Myocyte (in vitro differentiated cells): ENCODE results near the gene LRRK1. TPM values are rescaled to one million over a fixed set of nuclear protein-coding genes. Genes with fewer than 3 reads are reported as not detected.

Source experiments
- DNase-seq: peaks from one replicate; pipeline ENCODE4 v3.0.0-alpha.2; 2012; ENCODE audit warnings: low read depth
- total RNA-seq: library from RNA; depleted of rRNA; stranded (reverse); fragments of >200 nt; gene quantifications from 2 replicates; pipeline ENCODE4 v1.2.3, GENCODE V29; 2014

Gene LRRK1
- total RNA-seq, 1 donor from 2014 or later: 0.13 TPM

DNA sequence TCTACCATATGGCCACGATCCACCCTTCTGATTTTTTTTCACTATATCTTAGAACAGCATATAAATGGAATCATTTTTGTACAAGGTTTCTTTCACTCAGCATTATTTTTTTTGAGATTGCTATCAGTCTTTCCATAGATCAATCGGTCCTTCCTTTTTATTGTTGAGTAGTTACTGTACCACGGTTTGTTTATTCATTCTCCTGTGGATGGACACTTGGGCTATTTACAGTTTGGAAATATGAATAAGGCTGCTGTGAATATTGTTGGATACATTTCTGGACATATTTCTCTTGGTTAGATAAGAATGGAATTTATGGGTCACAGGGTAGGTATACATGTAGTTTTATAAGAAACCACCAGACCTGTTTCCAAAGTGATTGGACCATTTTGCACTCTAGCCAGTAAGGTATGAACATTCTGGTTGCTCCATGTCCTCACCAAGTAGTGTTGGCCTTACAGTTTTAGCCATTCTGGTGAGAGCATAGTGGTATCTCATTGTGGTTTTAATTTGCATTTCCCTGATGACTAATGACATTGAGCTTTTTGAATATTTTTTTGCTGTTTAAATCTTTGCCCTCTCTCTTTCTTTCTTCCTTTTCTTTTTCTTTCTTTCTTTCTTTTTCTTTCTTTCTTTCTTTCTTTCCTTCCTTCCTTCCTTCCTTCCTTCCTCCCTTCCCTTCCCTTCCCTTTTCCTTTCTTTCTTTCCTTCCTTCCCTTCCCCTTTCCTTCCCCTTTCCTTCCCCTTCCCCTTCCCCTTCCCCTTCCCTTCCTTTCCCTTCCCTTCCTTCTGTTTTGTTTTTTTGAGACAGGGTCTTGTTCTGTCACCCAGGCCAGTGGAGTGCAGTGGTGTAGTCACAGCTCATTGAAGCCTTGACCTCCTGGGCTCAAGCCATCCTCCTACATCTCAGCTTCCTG, 49.2 kb downstream of the LRRK1 start:
- DNase-seq: no peak

DNA sequence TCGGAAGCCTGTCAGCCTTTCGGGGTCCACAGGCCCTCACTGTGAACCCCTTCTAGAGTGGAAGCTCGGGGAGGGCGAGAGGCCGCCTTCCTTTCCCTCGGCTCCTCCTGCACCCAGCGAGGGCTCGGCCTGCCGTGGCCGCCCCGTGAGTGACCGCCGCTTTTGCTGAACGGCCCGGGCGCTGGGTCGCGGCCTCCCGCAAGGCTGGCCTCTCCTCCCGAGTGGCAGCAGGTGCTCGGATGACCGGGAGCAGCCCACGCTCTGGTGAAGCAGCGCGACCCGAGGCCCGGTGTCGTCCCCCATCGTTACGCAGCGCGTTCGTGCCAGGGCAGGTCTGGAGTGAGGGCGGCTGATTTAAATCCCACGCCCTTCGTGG, 53.8 kb downstream of the LRRK1 start:
- no peak for DNase-seq

- DNase-seq: no peak
These were observed 54.4 kb downstream of the LRRK1 start for GRCh38 chr15:100973351-100974111.

- DNase-seq: no peak
These were observed 55.9 kb downstream of the LRRK1 start for GRCh38 chr15:100975043-100975442.

GRCh38 chr15:100980410-100981046, 61.4 kb downstream of the LRRK1 start:
- DNase-seq: no peak

DNA sequence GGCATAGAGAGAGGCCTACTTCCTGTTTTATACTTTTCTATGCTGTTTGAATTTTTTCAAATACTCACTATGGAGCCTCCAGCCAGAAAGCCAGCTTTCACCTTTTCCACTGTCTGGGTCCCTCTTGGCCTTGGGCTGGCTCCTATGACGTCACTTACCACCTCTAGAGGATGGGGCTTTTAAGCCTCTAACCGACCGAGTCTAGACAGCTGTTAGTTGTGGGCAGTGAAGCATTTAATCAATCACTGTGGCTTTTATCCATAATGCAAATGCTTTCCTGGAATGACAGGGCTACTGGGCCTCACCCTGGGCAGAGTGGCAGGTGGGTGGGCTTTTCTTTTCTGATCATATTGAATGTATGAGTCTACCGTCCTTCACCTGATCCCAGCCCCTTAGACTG, 61.9 kb downstream of the LRRK1 start:
- no peak for DNase-seq

DNA sequence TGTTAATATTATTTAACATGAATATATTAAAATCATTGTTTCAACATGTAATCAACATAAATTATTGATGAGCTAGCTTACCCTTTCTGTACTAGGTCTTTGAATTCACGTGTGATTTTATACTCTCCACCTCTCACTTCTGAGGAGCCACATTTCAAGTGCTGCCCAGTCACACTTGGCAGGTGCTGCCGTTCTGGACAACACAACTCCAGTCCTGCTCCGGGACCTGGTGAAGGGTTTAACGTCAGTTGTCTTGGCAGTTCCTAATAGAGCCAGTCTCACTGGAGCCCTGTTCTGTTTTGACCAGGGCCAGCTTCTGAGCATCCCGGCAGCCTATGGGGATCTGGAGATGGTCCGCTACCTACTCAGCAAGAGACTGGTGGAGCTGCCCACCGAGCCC, 64.1 kb downstream of the LRRK1 start:
- DNase-seq: no peak

DNA sequence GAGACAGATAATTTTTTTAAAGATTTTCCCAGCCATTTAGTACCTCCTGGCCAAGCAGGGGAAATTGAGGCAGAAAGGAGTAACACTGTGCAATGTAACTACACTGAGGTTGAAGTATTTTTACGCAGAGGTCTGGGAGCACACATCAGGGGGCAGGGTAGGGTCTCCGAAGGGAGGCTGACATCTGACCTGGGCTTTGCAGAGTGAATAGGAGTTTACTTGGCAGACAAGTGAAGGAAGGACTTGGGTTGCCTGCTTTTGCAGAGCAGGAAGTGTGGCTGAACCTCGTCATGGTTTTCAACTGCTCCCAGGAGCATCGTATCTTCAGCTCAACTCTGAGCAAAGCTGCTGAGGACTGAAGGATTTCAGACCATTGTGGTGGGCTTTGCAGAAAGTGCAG, 66.2 kb downstream of the LRRK1 start:
- DNase-seq: no peak

DNA sequence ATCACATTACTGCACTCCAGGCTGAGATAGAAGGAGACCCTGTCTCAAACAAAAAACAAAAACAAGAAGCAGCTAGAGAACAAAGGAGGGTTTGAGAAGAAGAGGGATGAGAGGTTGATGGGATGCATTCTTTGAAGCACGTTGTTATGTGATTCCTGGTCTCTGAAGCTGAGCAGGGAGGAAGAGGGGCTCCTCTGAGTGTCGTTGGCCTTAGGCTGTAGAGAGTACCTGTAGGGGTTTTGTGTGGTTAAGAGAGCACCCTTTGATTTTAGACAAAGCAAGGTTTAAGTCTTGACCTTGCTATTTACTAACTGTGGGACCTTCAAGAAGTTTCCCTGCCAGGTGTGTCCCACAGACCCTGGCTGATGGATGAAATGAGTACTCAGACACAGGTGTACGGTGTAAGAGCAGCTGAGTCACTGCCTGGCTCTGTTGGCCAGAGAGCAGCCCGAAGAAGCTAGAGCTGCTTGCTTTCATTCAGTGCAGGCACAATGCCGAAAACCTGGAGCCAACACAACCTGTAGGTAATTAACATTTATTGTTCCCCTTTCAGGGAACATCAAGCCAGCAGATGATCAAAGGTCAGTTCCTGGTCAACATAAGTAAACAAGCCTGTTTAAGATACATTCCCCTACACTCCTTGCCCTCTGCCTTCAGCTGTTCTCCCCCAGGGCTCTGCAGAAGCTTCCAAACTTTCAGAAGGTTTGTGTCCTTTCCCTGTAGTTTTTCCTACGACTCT, 67.2 kb downstream of the LRRK1 start:
- no peak for DNase-seq

GRCh38 chr15:100987143-100987542, 68.0 kb downstream of the LRRK1 start:
- DNase-seq: no peak

DNA sequence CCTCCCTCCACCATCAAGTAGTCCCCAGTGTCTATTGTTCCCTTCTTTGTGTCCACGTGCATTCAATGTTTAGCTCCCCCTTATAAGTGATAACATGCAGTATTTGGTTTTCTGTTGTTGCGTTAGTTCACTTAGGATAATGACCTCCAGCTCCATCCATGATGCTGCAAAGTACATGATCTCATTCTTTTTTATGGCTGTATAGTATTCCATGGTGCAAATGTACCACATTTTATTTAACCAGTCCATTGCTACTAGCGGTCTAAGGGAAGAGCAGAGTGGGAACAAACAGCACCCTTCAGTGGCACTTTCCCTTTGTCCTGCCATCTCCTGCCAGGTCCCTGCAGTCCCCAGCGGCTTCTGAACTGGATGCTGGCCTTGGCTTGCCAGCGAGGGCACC, 69.1 kb downstream of the LRRK1 start:
- DNase-seq: no peak

DNA sequence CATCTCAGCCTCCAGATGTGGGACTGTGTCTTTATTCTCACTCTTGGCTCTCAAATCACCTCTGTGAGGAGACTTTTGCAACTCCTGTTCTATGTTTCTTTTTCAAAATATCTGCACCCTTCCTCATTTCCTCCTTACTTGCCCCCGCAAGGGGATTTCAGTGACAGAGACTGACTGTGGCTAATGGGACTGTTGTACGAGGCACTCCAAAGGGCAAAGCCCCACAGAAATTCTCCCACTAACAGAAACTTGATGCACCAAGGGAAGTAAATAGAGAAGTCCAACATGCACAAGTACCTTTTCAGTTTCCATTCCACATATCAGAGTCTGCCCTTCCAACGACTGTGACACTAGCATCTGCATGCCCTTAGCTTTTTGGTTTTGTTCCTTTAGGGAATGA, 69.7 kb downstream of the LRRK1 start:
- no peak for DNase-seq

DNA sequence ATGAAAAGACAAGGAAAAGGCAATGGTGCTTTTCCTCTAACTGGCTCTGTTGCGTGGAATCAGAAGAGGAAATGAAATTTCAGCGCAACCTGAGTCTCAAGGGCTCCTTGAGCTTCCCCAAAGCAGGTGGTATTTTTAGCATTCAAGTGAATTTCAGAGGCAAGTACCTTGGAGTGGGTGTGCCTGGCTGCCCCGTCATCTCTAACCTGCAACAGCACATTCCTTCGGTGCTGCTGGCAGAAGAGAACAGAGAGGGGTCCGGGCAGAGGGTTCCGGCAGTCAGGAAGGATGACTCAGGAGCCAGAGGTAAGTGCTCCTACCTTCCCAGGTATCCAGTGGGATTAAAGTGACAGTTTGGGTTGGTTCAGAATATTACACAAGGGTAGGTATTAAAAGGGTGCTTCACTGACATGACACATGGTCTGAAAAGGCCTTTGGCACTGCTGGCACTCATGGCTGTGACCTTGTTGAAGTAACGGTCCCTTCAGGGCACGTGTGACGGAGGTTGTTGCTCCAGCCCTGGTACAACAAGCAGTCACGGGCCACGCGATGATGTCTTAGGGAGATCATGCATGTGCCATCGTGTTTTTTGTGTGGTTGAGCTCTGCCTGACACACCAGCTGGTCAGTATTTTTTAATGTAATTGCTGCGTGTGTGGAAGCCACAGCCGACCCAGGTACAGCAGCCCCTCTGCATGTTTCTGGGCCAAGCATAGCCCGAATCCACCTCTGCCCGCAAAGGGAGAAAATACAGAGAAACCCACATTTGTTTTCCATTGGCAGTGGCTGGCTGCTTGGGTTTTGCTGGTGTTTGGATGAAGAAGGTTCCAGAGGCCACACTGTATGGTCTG, 75.7 kb downstream of the LRRK1 start:
- DNase-seq: no peak

GRCh38 chr15:100995471-100996430, 76.6 kb downstream of the LRRK1 start:
- no peak for DNase-seq

DNA sequence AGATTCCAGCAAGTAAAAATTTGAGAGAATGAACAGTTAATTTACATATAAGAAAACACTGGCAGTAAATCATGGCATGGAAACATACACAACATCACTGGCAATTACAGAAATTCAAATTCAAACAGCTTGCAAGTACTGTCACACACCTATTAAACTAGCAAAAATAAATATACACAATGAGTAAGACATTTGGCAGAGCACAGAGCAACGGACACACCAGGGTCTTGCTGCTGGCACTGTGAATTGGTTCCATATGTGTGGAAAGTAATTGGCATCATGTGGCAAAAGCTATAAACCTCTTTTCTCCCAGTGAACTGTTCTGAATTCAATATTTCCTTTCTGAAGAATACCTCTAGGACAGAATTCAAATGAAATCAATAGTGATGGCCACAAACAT, 78.3 kb downstream of the LRRK1 start:
- DNase-seq: no peak

DNA sequence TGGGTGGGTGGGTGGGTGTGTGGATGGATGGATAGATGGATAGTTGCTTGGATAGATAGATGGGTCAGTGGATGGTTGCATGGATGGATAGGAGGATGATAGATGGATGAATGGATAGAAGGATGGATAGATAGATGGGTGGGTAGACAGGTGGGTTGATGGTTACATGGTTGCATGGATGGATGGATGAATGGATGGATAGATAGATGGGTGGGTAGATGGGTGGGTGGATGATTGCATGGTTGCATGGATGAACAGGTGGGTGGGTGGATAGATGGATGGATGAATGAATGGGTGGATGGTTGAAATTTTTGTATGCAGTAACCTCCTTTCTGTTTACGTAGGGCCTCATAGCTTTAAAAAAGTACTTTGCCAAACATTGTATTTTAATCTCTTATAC, 79.5 kb downstream of the LRRK1 start:
- DNase-seq: no peak

DNA sequence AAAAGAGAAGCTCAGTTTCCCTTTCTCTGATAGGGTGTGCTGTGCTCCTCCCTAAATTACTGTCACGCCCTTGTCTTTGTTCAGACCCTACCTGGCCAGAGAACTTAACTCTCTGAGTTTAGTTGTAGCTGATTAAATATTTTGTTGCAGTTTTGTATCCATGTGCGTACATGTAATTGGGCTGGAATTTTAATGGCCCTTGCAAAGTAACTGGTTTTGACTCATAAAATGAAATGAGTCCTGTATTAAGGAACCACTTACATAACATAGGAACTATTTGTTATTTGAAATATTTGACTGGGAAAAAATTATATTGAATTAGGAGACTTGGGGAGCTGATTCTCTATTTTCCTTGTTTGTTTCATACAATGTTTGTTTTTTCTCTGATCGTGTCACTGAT, 80.2 kb downstream of the LRRK1 start:
- no peak for DNase-seq

GRCh38 chr15:101000271-101000681, 81.1 kb downstream of the LRRK1 start:
- no peak for DNase-seq

GRCh38 chr15:101001056-101001455, 81.9 kb downstream of the LRRK1 start:
- no peak for DNase-seq
